ENCODE data around the gene TGFBR1. TPM values are rescaled to one million over a fixed set of nuclear protein-coding genes. Genes with fewer than 3 reads are reported as not detected.

The TGFBR1 gene
- polyA plus RNA-seq, 1 experiment: 73.5 TPM

GRCh38 chr9:99118782-99119466 is 14.0 kb downstream of the TGFBR1 start:
- no peak overlapping the region for H3K4me3 ChIP-seq (ENCODE audit: low read depth, low read length)
- H3K36me3 ChIP-seq (ENCODE audit: control insufficient read depth, insufficient read depth, low read length): no peaks in the 10 kb centered on the region
- no peaks in the 10 kb centered on the region for H3K27me3 ChIP-seq (ENCODE audit: control insufficient read depth, insufficient read depth, low read length)
- TF ChIP-seq, protein P1, sequence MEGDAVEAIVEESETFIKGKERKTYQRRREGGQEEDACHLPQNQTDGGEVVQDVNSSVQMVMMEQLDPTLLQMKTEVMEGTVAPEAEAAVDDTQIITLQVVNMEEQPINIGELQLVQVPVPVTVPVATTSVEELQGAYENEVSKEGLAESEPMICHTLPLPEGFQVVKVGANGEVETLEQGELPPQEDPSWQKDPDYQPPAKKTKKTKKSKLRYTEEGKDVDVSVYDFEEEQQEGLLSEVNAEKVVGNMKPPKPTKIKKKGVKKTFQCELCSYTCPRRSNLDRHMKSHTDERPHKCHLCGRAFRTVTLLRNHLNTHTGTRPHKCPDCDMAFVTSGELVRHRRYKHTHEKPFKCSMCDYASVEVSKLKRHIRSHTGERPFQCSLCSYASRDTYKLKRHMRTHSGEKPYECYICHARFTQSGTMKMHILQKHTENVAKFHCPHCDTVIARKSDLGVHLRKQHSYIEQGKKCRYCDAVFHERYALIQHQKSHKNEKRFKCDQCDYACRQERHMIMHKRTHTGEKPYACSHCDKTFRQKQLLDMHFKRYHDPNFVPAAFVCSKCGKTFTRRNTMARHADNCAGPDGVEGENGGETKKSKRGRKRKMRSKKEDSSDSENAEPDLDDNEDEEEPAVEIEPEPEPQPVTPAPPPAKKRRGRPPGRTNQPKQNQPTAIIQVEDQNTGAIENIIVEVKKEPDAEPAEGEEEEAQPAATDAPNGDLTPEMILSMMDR (IDR thresholded peaks at IDR 0.05; ENCODE audit: insufficient read depth, low read depth, low read length): no peak
- DNase-seq (ENCODE audit: low read depth): no peak
- ChIA-PET CTCF (interaction anchor here (1.2 to 1.9 kb wide), 2 partner anchors 22 to 24 kb away, joined by 3 to 6 read pairs; no protein-coding TSS in a partner anchor), POLR2A (no interaction called here)

GRCh38 chr9:99119976-99120655 is 15.2 kb downstream of the TGFBR1 start:
- TF ChIP-seq, protein P1 (IDR thresholded peaks at IDR 0.05; ENCODE audit: insufficient read depth, low read depth, low read length): no peak
- no peak for DNase-seq (ENCODE audit: low read depth)
- ChIA-PET CTCF (interaction anchor here (1.9 kb wide), 1 partner anchor 21 kb away, joined by 6 read pairs; no protein-coding TSS in a partner anchor), POLR2A (no interaction called here)
- no peak overlapping the region for H3K4me3 ChIP-seq (ENCODE audit: low read depth, low read length)
- no peaks in the 10 kb centered on the region for H3K27me3 ChIP-seq (ENCODE audit: control insufficient read depth, insufficient read depth, low read length)
- H3K36me3 ChIP-seq (ENCODE audit: control insufficient read depth, insufficient read depth, low read length): no peaks in the 10 kb centered on the region

GRCh38 chr9:99121604-99122003 is 16.7 kb downstream of the TGFBR1 start:
- Histone ChIP-seq H3K36me3 (ENCODE audit: control insufficient read depth, insufficient read depth, low read length) (no peaks in the 10 kb centered on the region), H3K27me3 (ENCODE audit: control insufficient read depth, insufficient read depth, low read length) (no peaks in the 10 kb centered on the region), H3K4me3 (ENCODE audit: low read depth, low read length) (no peak overlapping the region)
- CTCF ChIA-PET: interaction anchor here (1.6 kb wide), 1 partner anchor 11 kb away, joined by 4 read pairs; no protein-coding TSS in a partner anchor
- TF ChIP-seq, protein P1 (IDR thresholded peaks at IDR 0.05; ENCODE audit: insufficient read depth, low read depth, low read length): no peak
- POLR2A ChIA-PET: no interaction called here
- DNase-seq (ENCODE audit: low read depth): no peak

GRCh38 chr9:99124534-99125255 is 19.8 kb downstream of the TGFBR1 start:
- Histone ChIP-seq H3K4me3 (ENCODE audit: low read depth, low read length) (no peak overlapping the region), H3K36me3 (ENCODE audit: control insufficient read depth, insufficient read depth, low read length) (no peaks in the 10 kb centered on the region), H3K27me3 (ENCODE audit: control insufficient read depth, insufficient read depth, low read length) (no peaks in the 10 kb centered on the region)
- TF ChIP-seq, protein P1 (IDR thresholded peaks at IDR 0.05; ENCODE audit: insufficient read depth, low read depth, low read length): no peak
- CTCF ChIA-PET: interaction anchor here (0.7 to 1.0 kb wide), 2 partner anchors 97 to 276 kb away, joined by 3 read pairs; no protein-coding TSS in a partner anchor
- no peak for DNase-seq (ENCODE audit: low read depth)
- POLR2A ChIA-PET: no interaction called here

- TF ChIP-seq, protein P1 (IDR thresholded peaks at IDR 0.05; ENCODE audit: insufficient read depth, low read depth, low read length): no peak
- POLR2A ChIA-PET: no interaction called here
- DNase-seq (ENCODE audit: low read depth): no peak
- Histone ChIP-seq H3K4me3 (ENCODE audit: low read depth, low read length) (no peak overlapping the region), H3K36me3 (ENCODE audit: control insufficient read depth, insufficient read depth, low read length) (0 out of 2 replicates have a peak, but pooled peaks cover 2% of the 10 kb centered on the region), H3K27me3 (ENCODE audit: control insufficient read depth, insufficient read depth, low read length) (no peaks in the 10 kb centered on the region)
- CTCF ChIA-PET: interaction anchor here (0.8 to 1.1 kb wide), 2 partner anchors 16 to 122 kb away, joined by 3 read pairs; no protein-coding TSS in a partner anchor
These were observed 20.5 kb downstream of the TGFBR1 start for GRCh38 chr9:99125446-99125845.

Measured in BJ (cell line).